MCF 10A (cell line): ENCODE data around the gene PTRH1. TPM values are rescaled to one million over a fixed set of nuclear protein-coding genes. Genes with fewer than 3 reads are reported as not detected.

Experiments
- BruUV-seq: library from RNA; stranded (reverse); fragments of 400-500 nt; replicated peaks from 2 replicates; lab custom pipeline; 2021; lab: Mats Ljungman, UMichigan
- CTCF ChIA-PET: fragments of 300-600 bp; sonication (Branson Sonifier 250); formaldehyde crosslinking; extraction: SDS; loops from one replicate; lab custom pipeline; 2021; ENCODE audit warnings: antibody characterized with exemption, inconsistent platforms; lab: Yijun Ruan, JAX
- POLR2A ChIA-PET: fragments of 300-600, 350-650 bp; sonication (Branson Sonifier 250); formaldehyde crosslinking; extraction: SDS; loops from one replicate; lab custom pipeline; 2020; ENCODE audit warnings: antibody characterized with exemption, inconsistent platforms; lab: Yijun Ruan, JAX
- DNase-seq: peaks from one replicate; pipeline ENCODE4 v3.0.0-alpha.2; 2018; ENCODE audit not compliant: unreplicated experiment
- H3K27ac Mint-ChIP-seq: one replicate; pipeline ENCODE4 v1.8.0; 2022; ENCODE audit warnings: mild to moderate bottlenecking, low read depth, mixed read lengths; ENCODE audit not compliant: unreplicated experiment
- H3K27me3 Mint-ChIP-seq: one replicate; pipeline ENCODE4 v1.8.0; 2022; ENCODE audit warnings: mixed read lengths; ENCODE audit not compliant: insufficient read depth, unreplicated experiment
- H3K36me3 Mint-ChIP-seq: one replicate; pipeline ENCODE4 v1.8.0; 2022; ENCODE audit warnings: mild to moderate bottlenecking, moderate library complexity, mixed read lengths; ENCODE audit not compliant: insufficient read depth, unreplicated experiment
- H3K4me1 Mint-ChIP-seq: one replicate; pipeline ENCODE4 v1.8.0; 2022; ENCODE audit warnings: mixed read lengths; ENCODE audit not compliant: insufficient read depth, unreplicated experiment
- H3K4me3 Mint-ChIP-seq: one replicate; pipeline ENCODE4 v1.8.0; 2022; ENCODE audit warnings: mild to moderate bottlenecking, moderate library complexity, mixed read lengths; ENCODE audit not compliant: unreplicated experiment
- H3K9me3 Mint-ChIP-seq: one replicate; pipeline ENCODE4 v1.8.0; 2022; ENCODE audit warnings: mixed read lengths; ENCODE audit not compliant: unreplicated experiment
- intact Hi-C: fragments of 100-400 bp; cut with micrococcal nuclease; formaldehyde crosslinking; loops from 2 replicates; pipeline ENCODE4 v1.14.1; 2022
- total RNA-seq: library from RNA; stranded (reverse); gene quantifications from 2 replicates; pipeline ENCODE4 v1.2.3, GENCODE V29; 2022
- TF ChIP-seq, protein P1 (sequence below): fragments of 200-600 bp; IDR thresholded peaks from one replicate; pipeline ENCODE4 v1.8.0; 2022; ENCODE audit warnings: antibody characterized with exemption, mild to moderate bottlenecking; ENCODE audit not compliant: unreplicated experiment

Gene PTRH1
- total RNA-seq, 1 experiment from 2014 or later: 35.2 TPM

DNA sequence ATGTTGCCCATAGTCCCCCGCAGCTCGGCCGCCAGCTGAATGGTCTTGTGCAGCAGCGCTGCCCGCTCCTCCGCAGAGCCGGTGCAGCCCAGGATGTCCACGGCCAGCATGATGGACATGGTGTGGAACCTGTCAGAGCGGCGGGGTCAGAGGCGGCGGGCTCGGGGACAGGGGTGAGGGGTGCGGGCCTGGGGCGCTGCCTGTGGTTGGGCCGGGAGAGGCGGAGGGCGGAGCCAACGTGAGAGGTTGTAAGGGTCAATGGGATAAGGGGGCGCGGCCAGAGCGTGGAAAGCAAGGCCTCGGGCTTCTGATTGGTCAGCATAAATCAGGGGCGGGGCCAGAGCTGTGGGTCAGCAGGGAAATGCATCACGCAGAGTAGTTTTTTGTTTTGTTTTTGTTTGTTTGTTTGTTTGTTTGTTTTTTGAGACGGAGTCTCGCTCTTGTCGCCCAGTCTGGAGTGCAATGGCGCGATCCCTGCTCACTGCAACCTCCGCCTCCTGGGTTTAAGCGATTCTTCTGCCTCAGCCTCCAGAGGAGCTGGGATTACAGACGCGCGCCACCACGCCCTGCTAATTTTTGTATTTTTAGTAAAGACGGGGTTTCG lies 26.5 kb upstream of the PTRH1 start:
- no TSS peak for BruUV-seq
- Mint-ChIP-seq H3K27me3 (peaks cover 3% of the 10 kb centered on the region), H3K36me3 (no peaks in the 10 kb centered on the region), H3K27ac (no peak overlapping the region), H3K9me3 (no peaks in the 10 kb centered on the region), H3K4me3 (no peak overlapping the region), H3K4me1 (no peaks in the 10 kb centered on the region)
- TF ChIP-seq, protein P1, sequence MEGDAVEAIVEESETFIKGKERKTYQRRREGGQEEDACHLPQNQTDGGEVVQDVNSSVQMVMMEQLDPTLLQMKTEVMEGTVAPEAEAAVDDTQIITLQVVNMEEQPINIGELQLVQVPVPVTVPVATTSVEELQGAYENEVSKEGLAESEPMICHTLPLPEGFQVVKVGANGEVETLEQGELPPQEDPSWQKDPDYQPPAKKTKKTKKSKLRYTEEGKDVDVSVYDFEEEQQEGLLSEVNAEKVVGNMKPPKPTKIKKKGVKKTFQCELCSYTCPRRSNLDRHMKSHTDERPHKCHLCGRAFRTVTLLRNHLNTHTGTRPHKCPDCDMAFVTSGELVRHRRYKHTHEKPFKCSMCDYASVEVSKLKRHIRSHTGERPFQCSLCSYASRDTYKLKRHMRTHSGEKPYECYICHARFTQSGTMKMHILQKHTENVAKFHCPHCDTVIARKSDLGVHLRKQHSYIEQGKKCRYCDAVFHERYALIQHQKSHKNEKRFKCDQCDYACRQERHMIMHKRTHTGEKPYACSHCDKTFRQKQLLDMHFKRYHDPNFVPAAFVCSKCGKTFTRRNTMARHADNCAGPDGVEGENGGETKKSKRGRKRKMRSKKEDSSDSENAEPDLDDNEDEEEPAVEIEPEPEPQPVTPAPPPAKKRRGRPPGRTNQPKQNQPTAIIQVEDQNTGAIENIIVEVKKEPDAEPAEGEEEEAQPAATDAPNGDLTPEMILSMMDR: no peak
- intact Hi-C loops: no loop called here
- POLR2A ChIA-PET: interaction anchor here (0.5 to 3.8 kb wide), 4 partner anchors 28 to 61 kb away, joined by 4 to 50 read pairs (median 13); partner anchors contain the start of gene FPGS
- no peak for DNase-seq
- CTCF ChIA-PET: interaction anchor here (0.9 to 1.3 kb wide), 3 partner anchors 42 to 179 kb away, joined by 3 to 6 read pairs (median 3); partner anchors contain the start of gene CDK9

DNA sequence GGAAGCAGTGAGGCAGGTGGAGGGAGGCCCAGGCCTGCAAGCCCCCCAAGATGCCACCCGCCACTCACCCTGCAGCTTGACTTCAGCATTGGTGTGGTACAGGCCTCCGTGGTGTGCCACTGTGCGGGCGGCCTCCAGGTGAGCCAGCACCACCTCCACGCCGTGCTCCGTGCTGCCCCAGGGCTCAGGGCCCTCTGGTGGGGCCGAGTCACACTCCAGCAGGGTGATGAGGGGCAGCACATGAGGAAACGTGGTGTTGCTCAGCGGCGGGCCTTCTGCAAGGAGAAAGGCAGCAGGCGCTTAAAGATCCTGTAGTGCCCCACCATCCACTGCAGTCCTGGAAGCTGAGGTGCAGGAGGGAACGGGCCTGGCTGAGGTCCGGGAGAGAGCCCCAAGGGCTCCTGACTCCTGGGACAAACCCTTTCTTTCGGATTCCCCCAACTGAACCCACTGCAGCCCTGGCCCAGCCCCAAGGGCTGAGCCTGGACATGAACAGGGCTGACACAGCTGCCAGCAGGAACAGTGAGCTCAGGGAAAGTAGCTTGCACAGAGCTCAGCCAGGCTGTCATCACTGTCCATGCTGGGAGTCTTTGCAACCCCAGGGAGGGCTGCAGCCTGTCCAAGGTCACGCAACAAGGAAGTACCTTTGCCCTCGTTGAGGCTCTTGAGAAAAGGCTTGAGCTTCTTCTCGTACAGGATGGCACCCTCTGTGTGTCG lies 24.3 kb upstream of the PTRH1 start:
- BruUV-seq: no TSS peak
- POLR2A ChIA-PET: interaction anchor here (0.6 to 3.8 kb wide), 22 partner anchors 12 to 181 kb away, joined by 3 to 50 read pairs (median 5); partner anchors contain the start of genes CDK9, FPGS, PTRH1 and ST6GALNAC4

DNA sequence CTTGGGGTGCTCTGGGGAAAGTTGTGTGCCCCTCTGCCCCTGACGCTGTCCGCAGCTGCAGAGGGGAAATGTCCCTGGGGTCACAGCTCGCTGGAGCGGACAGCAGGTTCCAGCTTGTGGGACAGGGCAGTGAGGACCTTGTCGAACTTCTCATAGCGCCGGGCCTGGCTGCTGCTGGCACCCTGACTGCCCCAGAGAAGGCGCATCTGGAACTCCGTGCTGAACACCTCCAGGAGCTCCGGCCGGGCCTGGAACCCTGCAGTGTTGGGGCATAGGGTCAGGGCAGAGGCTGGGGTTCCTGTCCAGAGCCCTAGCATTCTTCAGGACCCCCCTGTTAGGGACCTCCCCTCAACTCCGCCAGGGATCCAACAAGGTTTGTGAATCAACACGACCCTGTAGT lies 23.2 kb upstream of the PTRH1 start:
- BruUV-seq: no TSS peak
- TF ChIP-seq, protein P1: no peak
- H3K9me3 Mint-ChIP-seq: no peaks in the 10 kb centered on the region
- no peaks in the 10 kb centered on the region for H3K36me3 Mint-ChIP-seq
- ChIA-PET CTCF (interaction anchor here (0.6 to 3.2 kb wide), 4 partner anchors 46 to 317 kb away, joined by 3 to 14 read pairs (median 8); no protein-coding TSS in a partner anchor), POLR2A (interaction anchor here (3.8 kb wide), 1 partner anchor 31 kb away, joined by 50 read pairs; no protein-coding TSS in a partner anchor)
- no peak for DNase-seq
- H3K27me3 Mint-ChIP-seq: no peaks in the 10 kb centered on the region
- no peak overlapping the region for H3K4me3 Mint-ChIP-seq
- intact Hi-C loops: no loop called here
- no peak overlapping the region for H3K27ac Mint-ChIP-seq
- H3K4me1 Mint-ChIP-seq: no peaks in the 10 kb centered on the region

More for the DNA sequence above, 24.3 kb upstream of the PTRH1 start:
- Mint-ChIP-seq H3K4me3 (peak overlapping the region; percentile 33), H3K9me3 (no peaks in the 10 kb centered on the region), H3K4me1 (no peaks in the 10 kb centered on the region), H3K27ac (no peak overlapping the region), H3K27me3 (no peaks in the 10 kb centered on the region), H3K36me3 (no peaks in the 10 kb centered on the region)
- TF ChIP-seq, protein P1: no peak
- DNase-seq: peak; percentile 38
- intact Hi-C loops: loop anchor here (1.0 kb wide), 2 partner anchors 46 to 180 kb away; no protein-coding TSS in a partner anchor
- CTCF ChIA-PET: interaction anchor here (0.8 to 3.2 kb wide), 10 partner anchors 11 to 189 kb away, joined by 3 to 14 read pairs (median 4); partner anchors contain the start of gene CDK9
